A204.1 (cell line): Measurements from ENCODE around the gene RPL13A.

Experiments
- FAIRE-seq: peaks from 2 replicates; lab custom pipeline; 2012; peaks lifted over from hg19 to GRCh38; lab: Jason Lieb, UNC

RPL13A gene

DNA sequence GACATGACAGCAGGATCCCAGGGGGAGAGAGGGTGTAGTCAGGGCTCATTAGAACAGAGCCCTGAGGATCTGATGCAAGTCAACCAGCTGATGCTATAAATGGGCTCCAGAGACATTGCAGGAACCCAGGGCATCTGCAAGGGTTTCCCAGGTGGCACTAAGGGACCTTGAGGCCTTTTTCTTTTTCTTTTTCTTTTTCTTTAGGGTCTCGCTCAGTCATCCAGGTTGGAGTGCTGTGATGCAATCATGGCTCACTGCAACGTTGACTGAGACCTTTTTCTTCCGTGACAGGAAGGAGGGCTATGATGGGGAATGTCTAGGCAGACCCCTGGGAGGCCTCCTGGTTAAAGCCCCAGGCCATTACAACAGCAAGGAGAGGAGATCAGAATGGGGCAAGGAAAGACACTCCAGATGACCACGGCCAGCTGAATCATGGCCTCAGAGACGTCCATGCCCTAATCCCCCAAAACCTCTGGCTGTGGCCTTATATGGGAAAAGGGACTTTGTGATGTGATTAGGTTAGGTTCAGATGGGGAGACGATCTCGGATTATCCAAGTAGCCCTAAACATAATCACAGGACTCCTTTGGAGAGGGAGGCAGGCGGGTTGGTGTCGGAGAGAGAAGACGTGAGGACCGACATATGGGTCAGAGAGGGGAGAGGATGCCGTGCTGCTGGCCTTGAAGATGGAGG is 20.5 kb downstream of the RPL13A start:
- FAIRE-seq, result no peak

DNA sequence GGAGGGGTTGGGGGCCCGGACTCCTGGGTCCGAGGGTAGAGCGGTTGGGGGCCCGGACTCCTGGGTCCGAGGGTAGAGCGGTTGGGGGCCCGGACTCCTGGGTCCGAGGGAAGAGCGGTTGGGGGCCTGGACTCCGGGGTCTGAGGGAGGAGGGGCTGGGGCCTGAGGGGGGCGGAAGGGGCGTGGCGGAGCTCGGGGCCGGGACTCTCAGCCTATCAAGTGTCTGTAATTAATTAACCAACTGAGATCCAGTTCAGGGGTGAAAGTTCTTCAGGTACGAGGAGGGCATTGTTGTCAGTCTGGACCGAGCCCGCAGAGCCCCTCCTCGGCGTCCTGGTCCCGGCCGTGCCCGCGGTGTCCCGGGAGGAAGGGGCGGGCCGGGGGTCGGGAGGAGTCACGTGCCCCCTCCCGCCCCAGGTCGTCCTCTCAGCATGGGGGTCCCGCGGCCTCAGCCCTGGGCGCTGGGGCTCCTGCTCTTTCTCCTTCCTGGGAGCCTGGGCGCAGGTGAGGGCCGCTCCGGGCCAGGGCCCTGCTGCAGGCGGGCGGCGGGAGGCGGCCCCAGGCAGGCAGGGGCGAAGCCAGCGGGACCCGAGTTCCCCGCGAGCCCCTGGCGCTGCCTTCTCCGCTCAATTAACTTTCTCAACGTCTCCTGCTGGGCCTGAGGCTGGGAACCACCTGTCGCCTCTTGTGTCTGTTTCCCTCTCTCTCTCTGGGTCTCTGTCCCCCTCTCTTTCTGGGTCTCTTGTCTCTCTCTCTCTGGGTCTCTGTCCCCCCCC is 25.8 kb downstream of the RPL13A start:
- no peak for FAIRE-seq

DNA sequence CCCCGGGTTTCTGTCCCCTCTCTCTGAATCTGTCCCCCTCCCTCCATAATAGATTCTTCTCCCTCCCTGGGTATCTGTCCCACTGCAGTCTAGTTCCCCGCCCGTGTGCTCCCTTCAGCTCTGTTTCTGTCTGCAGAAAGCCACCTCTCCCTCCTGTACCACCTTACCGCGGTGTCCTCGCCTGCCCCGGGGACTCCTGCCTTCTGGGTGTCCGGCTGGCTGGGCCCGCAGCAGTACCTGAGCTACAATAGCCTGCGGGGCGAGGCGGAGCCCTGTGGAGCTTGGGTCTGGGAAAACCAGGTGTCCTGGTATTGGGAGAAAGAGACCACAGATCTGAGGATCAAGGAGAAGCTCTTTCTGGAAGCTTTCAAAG is 26.3 kb downstream of the RPL13A start:
- no peak for FAIRE-seq

DNA sequence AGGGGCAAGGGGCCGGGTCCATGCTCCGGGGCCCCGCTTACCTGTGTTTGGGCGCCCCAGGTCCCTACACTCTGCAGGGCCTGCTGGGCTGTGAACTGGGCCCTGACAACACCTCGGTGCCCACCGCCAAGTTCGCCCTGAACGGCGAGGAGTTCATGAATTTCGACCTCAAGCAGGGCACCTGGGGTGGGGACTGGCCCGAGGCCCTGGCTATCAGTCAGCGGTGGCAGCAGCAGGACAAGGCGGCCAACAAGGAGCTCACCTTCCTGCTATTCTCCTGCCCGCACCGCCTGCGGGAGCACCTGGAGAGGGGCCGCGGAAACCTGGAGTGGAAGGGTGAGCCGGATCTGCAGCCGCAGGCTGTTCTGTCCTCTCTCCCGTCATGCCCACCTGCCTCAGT is 26.7 kb downstream of the RPL13A start:
- no peak for FAIRE-seq

DNA sequence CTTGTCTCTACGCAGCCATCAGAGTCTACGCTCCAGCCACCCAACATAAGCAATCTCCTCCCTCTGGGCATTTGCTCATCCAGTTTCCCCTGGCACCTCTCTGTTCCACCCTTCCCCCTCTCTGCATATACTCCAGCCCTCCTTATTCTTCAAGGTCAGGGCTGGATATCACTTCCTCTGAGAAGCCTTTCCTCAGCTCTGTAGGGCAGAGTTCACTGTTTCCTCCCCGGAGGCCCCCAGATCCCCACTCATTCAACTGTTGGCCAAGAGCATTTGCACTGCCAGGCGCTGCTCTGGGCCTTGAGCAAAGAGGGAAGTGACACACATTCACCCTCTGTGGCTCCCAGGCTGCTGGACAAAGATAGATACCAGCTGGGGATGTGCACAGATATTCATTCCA is 28.4 kb downstream of the RPL13A start:
- no peak for FAIRE-seq

DNA sequence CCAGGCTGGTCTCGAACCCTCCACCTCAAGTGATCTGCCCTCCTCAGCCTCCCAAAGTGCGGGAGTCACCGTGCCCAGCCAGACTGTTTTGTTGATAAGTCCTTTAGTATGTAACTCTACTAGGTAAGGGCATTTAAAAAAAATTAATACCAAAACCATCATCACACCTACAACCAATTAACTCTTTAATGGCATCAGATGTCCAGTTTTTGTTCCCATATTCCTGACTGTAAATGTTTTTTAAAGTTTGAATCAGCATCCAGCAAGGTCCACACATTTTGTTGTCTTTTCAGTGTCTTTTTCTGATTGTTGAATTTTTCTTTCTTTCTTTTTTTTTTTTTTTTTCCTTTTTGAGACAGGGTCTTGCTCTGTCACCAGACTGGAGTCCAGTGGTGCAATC is 30.6 kb downstream of the RPL13A start:
- FAIRE-seq, result no peak

- FAIRE-seq, result no peak
Measured at GRCh38 chr19:49520705-49521319, 33.4 kb downstream of the RPL13A start.

DNA sequence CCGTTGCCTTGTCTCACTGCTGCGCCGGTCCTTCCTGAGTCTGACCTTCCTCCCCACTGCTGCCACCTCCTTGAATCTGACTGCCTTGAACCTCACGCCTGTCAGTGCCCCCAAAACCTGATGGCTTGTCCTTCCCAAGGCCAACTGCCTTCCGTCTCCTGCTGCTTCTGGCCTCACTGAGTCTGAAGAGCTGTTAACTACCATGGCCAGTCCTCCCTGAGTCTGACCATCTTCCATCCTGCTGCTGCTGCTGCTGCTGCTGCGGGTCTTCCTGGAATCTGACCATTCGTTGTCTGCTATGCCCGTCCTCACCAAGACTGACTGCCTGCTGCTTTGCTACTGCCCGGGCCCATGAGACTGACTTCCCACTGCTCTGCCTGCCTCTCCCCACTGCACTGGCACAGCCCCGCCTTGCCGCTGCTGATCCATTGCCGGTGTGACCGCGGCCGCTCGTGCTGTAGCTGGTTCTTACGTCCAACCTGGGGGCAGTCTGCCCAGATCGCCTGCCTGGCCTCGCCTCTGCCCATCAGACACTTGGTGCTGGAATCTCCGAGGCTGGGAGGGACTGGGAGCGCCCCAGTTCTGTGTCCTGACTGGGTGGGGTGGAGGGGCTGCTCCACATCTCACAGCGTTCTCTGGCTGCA is 37.5 kb downstream of the RPL13A start:
- FAIRE-seq, result no peak

GRCh38 chr19:49528211-49528771 is 40.9 kb downstream of the RPL13A start:
- FAIRE-seq, result no peak

DNA sequence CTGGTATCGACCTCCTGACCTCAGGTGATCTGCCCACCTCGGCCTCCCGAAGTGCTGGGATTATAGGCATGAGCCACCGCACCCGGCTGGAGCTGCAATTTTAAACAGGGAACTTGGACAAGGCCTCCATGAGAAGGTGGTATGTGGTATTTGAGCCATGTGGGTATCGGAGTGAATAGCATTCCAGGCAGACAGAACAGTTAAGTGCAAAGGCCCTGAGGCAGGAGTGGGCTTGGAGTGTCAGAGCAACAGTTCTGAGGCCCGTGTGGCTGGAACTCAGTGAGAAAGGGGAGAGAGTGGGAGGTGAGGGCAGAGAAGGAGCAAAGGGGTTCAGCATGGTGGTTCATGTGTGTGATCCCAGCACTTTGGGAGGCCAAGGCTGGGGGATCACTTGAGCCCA is 43.3 kb downstream of the RPL13A start:
- no peak for FAIRE-seq

GRCh38 chr19:49533551-49534488 is 46.4 kb downstream of the RPL13A start:
- FAIRE-seq, result no peak

DNA sequence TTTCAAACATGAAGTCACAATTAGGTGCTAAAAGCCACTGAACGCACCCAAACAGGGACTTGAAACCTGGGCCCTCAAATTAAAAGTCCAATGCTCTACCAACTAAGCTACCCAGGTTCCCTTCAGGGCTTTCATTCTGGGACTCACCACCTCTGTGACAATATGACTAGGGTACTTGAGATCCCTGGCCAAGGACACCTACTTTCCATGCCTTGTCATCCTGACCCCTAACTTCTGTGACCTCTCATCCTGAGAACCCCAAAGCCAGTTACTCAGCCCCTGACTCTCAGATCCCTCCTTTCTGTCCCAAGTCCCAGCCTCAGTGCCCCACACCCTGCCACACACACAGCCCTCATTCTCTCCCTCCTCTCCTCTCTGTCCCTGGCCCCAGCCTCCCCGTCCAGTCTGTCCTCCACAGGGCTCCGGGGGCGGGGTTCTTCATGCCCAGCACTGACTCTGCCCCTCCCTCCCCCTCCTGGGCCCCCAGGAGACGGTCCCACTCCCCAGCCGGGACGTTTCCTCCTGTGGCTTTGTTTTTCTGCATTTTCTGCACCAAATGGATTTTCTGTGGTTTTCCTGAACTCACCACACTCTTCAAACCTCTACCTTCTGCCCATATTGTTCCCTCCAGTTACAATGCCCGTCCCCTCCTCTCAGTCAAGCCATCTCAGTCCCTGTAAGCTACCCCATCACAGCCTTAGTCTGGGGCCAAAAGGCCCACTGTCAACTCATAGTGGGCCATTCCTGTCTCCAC is 47.4 kb downstream of the RPL13A start:
- no peak for FAIRE-seq

DNA sequence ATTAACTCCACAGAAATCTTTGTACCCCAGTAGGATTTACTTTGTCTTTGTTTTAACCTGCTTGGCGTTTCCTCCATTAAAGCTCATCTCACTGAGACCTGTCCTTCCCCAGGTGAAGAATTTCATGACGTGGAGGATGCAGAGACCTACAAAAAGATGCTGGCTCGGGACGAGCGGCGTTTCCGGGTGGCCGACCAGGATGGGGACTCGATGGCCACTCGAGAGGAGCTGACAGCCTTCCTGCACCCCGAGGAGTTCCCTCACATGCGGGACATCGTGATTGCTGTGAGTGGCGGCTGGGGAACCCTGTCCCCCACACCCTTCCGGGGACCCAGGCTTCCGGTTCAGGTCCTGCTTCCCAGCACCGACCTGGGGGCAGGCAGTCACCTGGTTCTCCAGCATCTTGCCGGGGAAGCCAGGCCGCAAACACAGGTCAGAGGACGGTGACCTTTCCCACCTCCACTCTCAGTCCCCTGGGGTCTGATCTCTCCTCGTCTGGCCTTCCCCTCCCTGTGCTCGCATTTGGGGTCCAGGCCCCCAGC is 49.6 kb downstream of the RPL13A start:
- no peak for FAIRE-seq

- no peak for FAIRE-seq
Measured at GRCh38 chr19:49538643-49539042, 51.2 kb downstream of the RPL13A start.

GRCh38 chr19:49539192-49539952 is 52.0 kb downstream of the RPL13A start:
- FAIRE-seq, result no peak
